ENCODE measurements around the gene FAM234A.

The FAM234A gene

DNA sequence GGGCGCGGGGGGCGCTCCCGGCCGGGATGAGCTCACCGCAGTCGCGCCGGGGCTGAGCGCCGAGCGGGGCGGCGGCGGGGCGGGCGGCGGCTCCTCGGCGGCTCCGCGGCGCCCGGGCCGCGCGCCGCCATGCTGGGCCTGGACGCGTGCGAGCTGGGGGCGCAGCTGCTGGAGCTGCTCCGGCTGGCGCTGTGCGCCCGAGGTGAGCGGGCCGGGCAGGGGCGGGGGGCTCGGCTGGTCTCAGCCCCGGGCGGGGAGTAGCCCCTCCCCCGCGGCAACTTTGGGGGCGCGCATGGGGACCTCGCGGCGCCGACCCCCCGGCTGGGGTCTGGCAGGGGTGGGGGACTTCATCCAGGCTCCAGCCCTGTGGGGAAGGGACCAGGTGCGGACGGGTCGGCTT, 45.9 kb downstream of the FAM234A start, which contains the start of gene ARHGDIG:
TSS of gene ARHGDIG (plus strand) at position 40 of the 400 bp plus-strand sequence. CDS start at position 130, 90 bp downstream.
- H3K4me2 ChIP-seq, result no peak within 1 kb of the TSS
- H3K4me3 ChIP-seq (IDR thresholded peaks at IDR 0.05; ENCODE audit: insufficient read depth, low read depth, low read length), result no peak within 1 kb of the TSS
- H3K9ac ChIP-seq, result no peak within 1 kb of the TSS

GRCh38 chr16:280991-281659, 46.5 kb downstream of the FAM234A start:
- Histone ChIP-seq H3K79me2 (ENCODE audit: insufficient read depth, low read depth) (no peaks in the 10 kb centered on the region), H3K4me3 (IDR thresholded peaks at IDR 0.05; ENCODE audit: insufficient read depth, low read depth, low read length) (no peak overlapping the region), H3K4me1 (ENCODE audit: low read depth, poor library complexity, severe bottlenecking) (peaks cover 4% of the 10 kb centered on the region), H3K9ac (no peak overlapping the region), H3K27me3 (ENCODE audit: insufficient read depth, low read depth) (peaks cover 18% of the 10 kb centered on the region; the same call in 1 of the 2 replicates), H3K4me2 (no peak overlapping the region), H2AFZ (ENCODE audit: low read depth) (no peak overlapping the region), H3K27ac (no peak overlapping the region), H3K36me3 (ENCODE audit: insufficient read depth) (no peaks in the 10 kb centered on the region), H4K20me1 (ENCODE audit: insufficient read depth) (no peaks in the 10 kb centered on the region)
- TF ChIP-seq, protein P1, sequence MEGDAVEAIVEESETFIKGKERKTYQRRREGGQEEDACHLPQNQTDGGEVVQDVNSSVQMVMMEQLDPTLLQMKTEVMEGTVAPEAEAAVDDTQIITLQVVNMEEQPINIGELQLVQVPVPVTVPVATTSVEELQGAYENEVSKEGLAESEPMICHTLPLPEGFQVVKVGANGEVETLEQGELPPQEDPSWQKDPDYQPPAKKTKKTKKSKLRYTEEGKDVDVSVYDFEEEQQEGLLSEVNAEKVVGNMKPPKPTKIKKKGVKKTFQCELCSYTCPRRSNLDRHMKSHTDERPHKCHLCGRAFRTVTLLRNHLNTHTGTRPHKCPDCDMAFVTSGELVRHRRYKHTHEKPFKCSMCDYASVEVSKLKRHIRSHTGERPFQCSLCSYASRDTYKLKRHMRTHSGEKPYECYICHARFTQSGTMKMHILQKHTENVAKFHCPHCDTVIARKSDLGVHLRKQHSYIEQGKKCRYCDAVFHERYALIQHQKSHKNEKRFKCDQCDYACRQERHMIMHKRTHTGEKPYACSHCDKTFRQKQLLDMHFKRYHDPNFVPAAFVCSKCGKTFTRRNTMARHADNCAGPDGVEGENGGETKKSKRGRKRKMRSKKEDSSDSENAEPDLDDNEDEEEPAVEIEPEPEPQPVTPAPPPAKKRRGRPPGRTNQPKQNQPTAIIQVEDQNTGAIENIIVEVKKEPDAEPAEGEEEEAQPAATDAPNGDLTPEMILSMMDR (conservative IDR thresholded peaks at IDR 0.05; ENCODE audit: low read depth, low read length), result no peak

More for the DNA sequence above, 45.9 kb downstream of the FAM234A start, which contains the start of gene ARHGDIG:
- H3K36me3 ChIP-seq (ENCODE audit: insufficient read depth), result no peaks in the 10 kb centered on the region
- H3K27ac ChIP-seq, result no peak within 1 kb of the TSS
- H3K27me3 ChIP-seq (ENCODE audit: insufficient read depth, low read depth), result peaks cover 20% of the 10 kb centered on the region; the same call in 1 of the 2 replicates
- H2AFZ ChIP-seq (ENCODE audit: low read depth), result no peak within 1 kb of the TSS
- peaks cover 4% of the 10 kb centered on the region for H3K4me1 ChIP-seq (ENCODE audit: low read depth, poor library complexity, severe bottlenecking)
- H4K20me1 ChIP-seq (ENCODE audit: insufficient read depth), result no peaks in the 10 kb centered on the region
- TF ChIP-seq, protein P1 (conservative IDR thresholded peaks at IDR 0.05; ENCODE audit: low read depth, low read length), result no peak
- no peaks in the 10 kb centered on the region for H3K79me2 ChIP-seq (ENCODE audit: insufficient read depth, low read depth)

- Histone ChIP-seq H3K4me3 (IDR thresholded peaks at IDR 0.05; ENCODE audit: insufficient read depth, low read depth, low read length) (no peak overlapping the region), H3K9ac (no peak overlapping the region), H3K27ac (no peak overlapping the region), H3K4me1 (ENCODE audit: low read depth, poor library complexity, severe bottlenecking) (peaks cover 4% of the 10 kb centered on the region), H3K36me3 (ENCODE audit: insufficient read depth) (no peaks in the 10 kb centered on the region), H3K4me2 (no peak overlapping the region), H2AFZ (ENCODE audit: low read depth) (no peak overlapping the region), H4K20me1 (ENCODE audit: insufficient read depth) (no peaks in the 10 kb centered on the region), H3K27me3 (ENCODE audit: insufficient read depth, low read depth) (peaks cover 15% of the 10 kb centered on the region; the same call in 1 of the 2 replicates), H3K79me2 (ENCODE audit: insufficient read depth, low read depth) (no peaks in the 10 kb centered on the region)
- TF ChIP-seq, protein P1 (conservative IDR thresholded peaks at IDR 0.05; ENCODE audit: low read depth, low read length), result no peak
Observed at GRCh38 chr16:281660-282255, 47.1 kb downstream of the FAM234A start.

- TF ChIP-seq, protein P1 (conservative IDR thresholded peaks at IDR 0.05; ENCODE audit: low read depth, low read length), result no peak
- H3K9ac ChIP-seq, result no peak overlapping the region
- H3K4me1 ChIP-seq (ENCODE audit: low read depth, poor library complexity, severe bottlenecking), result peaks cover 4% of the 10 kb centered on the region
- no peaks in the 10 kb centered on the region; the same call in 1 of the 2 replicates for H3K36me3 ChIP-seq (ENCODE audit: insufficient read depth)
- H3K27ac ChIP-seq, result no peak overlapping the region
- H2AFZ ChIP-seq (ENCODE audit: low read depth), result no peak overlapping the region
- H3K4me3 ChIP-seq (IDR thresholded peaks at IDR 0.05; ENCODE audit: insufficient read depth, low read depth, low read length), result no peak overlapping the region
- H3K4me2 ChIP-seq, result no peak overlapping the region
- peaks cover 15% of the 10 kb centered on the region; the same call in 1 of the 2 replicates for H3K27me3 ChIP-seq (ENCODE audit: insufficient read depth, low read depth)
- no peaks in the 10 kb centered on the region for H4K20me1 ChIP-seq (ENCODE audit: insufficient read depth)
- no peaks in the 10 kb centered on the region for H3K79me2 ChIP-seq (ENCODE audit: insufficient read depth, low read depth)
Observed at GRCh38 chr16:282491-282890, 47.9 kb downstream of the FAM234A start.

All from KMS-11 (cell line).